ENCODE measurements around the gene SLC13A3.

DNA sequence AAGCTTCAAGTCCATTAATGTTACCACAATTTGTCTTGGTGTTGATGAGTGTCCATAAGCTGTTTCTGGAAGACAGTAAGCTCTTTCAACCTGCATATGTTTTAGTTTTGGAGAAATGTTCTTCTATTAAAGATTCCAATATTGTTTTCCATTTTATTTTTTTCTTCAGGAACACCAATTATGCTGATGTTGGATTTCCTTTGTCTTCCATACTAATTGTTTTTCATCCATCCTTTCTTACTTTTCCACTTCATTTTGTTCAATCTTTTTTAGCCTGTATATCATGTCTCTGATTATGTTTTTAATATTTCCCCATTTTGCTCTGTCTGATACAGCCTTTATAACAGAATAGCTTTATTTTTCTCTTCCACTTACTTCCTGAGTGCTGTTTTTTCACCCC lies 21.9 kb downstream of the SLC13A3 start:
- TF ChIP-seq ZNF302 (CRISPR knock-in tag; IDR thresholded peaks at IDR 0.05) (no peak), JUNB (IDR thresholded peaks at IDR 0.05) (no peak), POLR2A (IDR thresholded peaks at IDR 0.05; ENCODE audit: low read length) (no peak), RNF2 (IDR thresholded peaks at IDR 0.05; ENCODE audit: borderline replicate concordance, low read depth) (no peak), ZFP36 (IDR thresholded peaks at IDR 0.05; ENCODE audit: borderline replicate concordance, partially characterized antibody) (no peak), PHF8 (IDR thresholded peaks at IDR 0.05; ENCODE audit: borderline replicate concordance, low read depth) (no peak), POLR2AphosphoS2 (conservative IDR thresholded peaks at IDR 0.05; ENCODE audit: low read length) (no peak), MAX (IDR thresholded peaks at IDR 0.05) (no peak)
- TF ChIP-seq, protein P1, sequence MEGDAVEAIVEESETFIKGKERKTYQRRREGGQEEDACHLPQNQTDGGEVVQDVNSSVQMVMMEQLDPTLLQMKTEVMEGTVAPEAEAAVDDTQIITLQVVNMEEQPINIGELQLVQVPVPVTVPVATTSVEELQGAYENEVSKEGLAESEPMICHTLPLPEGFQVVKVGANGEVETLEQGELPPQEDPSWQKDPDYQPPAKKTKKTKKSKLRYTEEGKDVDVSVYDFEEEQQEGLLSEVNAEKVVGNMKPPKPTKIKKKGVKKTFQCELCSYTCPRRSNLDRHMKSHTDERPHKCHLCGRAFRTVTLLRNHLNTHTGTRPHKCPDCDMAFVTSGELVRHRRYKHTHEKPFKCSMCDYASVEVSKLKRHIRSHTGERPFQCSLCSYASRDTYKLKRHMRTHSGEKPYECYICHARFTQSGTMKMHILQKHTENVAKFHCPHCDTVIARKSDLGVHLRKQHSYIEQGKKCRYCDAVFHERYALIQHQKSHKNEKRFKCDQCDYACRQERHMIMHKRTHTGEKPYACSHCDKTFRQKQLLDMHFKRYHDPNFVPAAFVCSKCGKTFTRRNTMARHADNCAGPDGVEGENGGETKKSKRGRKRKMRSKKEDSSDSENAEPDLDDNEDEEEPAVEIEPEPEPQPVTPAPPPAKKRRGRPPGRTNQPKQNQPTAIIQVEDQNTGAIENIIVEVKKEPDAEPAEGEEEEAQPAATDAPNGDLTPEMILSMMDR (IDR thresholded peaks at IDR 0.05) = no peak
- TF ChIP-seq, protein P2, sequence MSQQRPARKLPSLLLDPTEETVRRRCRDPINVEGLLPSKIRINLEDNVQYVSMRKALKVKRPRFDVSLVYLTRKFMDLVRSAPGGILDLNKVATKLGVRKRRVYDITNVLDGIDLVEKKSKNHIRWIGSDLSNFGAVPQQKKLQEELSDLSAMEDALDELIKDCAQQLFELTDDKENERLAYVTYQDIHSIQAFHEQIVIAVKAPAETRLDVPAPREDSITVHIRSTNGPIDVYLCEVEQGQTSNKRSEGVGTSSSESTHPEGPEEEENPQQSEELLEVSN (IDR thresholded peaks at IDR 0.05; ENCODE audit: borderline replicate concordance, low read depth) = no peak
- TF ChIP-seq, protein P3, sequence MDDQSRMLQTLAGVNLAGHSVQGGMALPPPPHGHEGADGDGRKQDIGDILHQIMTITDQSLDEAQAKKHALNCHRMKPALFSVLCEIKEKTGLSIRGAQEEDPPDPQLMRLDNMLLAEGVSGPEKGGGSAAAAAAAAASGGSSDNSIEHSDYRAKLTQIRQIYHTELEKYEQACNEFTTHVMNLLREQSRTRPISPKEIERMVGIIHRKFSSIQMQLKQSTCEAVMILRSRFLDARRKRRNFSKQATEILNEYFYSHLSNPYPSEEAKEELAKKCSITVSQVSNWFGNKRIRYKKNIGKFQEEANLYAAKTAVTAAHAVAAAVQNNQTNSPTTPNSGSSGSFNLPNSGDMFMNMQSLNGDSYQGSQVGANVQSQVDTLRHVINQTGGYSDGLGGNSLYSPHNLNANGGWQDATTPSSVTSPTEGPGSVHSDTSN (IDR thresholded peaks at IDR 0.05) = no peak
